KMS-11 (cell line): Measurements from ENCODE around the gene PAK1IP1.

Experiments
- H2AFZ ChIP-seq: fragments of 200-600 bp; sonication (generic); 2 replicates; pipeline ENCODE4 v1.6.1; 2016; ENCODE audit warnings: antibody characterized with exemption, mixed run types, low read depth
- H3K27ac ChIP-seq: fragments of 200-600 bp; sonication (generic); 2 replicates; pipeline ENCODE4 v1.6.1; 2016; ENCODE audit warnings: mild to moderate bottlenecking, mixed run types
- H3K27me3 ChIP-seq: fragments of 200-600 bp; sonication (generic); 2 replicates; pipeline ENCODE4 v1.6.1; 2017; ENCODE audit warnings: mild to moderate bottlenecking, low read depth, mixed run types, moderate library complexity; ENCODE audit not compliant: insufficient read depth
- H3K36me3 ChIP-seq: fragments of 200-600 bp; sonication (generic); 2 replicates; pipeline ENCODE4 v1.6.1; 2017; ENCODE audit warnings: mild to moderate bottlenecking, mixed run types; ENCODE audit not compliant: insufficient read depth
- H3K4me1 ChIP-seq: fragments of 200-600 bp; sonication (generic); 2 replicates; pipeline ENCODE4 v1.6.1; 2016; ENCODE audit warnings: mild to moderate bottlenecking, low read depth, mixed run types; ENCODE audit not compliant: poor library complexity, severe bottlenecking
- H3K4me2 ChIP-seq: fragments of 200-600 bp; sonication (generic); 2 replicates; pipeline ENCODE4 v1.7.0; 2016; ENCODE audit warnings: mild to moderate bottlenecking, mixed run types
- H3K4me3 ChIP-seq: fragments of 200-600 bp; sonication (generic); IDR thresholded peaks from 2 replicates; pipeline ENCODE4 v1.6.1; 2017; ENCODE audit warnings: low read depth, low read length, mixed read lengths; ENCODE audit not compliant: insufficient read depth
- H3K79me2 ChIP-seq: fragments of 200-600 bp; sonication (generic); 2 replicates; pipeline ENCODE4 v1.6.1; 2016; ENCODE audit warnings: low read depth, mixed run types; ENCODE audit not compliant: insufficient read depth
- H3K9ac ChIP-seq: fragments of 200-600 bp; sonication (generic); 2 replicates; pipeline ENCODE4 v1.6.1; 2016; ENCODE audit warnings: mild to moderate bottlenecking, mixed run types
- H4K20me1 ChIP-seq: fragments of 200-600 bp; sonication (generic); 2 replicates; pipeline ENCODE4 v1.6.1; 2016; ENCODE audit warnings: mild to moderate bottlenecking, mixed run types; ENCODE audit not compliant: insufficient read depth
- TF ChIP-seq, protein P1 (sequence below): fragments of 200-600 bp; sonication (generic); conservative IDR thresholded peaks from 2 replicates; pipeline ENCODE4 v1.6.1; 2017; ENCODE audit warnings: low read depth, mild to moderate bottlenecking, antibody characterized with exemption, low read length, moderate library complexity, mixed read lengths

Gene PAK1IP1

DNA sequence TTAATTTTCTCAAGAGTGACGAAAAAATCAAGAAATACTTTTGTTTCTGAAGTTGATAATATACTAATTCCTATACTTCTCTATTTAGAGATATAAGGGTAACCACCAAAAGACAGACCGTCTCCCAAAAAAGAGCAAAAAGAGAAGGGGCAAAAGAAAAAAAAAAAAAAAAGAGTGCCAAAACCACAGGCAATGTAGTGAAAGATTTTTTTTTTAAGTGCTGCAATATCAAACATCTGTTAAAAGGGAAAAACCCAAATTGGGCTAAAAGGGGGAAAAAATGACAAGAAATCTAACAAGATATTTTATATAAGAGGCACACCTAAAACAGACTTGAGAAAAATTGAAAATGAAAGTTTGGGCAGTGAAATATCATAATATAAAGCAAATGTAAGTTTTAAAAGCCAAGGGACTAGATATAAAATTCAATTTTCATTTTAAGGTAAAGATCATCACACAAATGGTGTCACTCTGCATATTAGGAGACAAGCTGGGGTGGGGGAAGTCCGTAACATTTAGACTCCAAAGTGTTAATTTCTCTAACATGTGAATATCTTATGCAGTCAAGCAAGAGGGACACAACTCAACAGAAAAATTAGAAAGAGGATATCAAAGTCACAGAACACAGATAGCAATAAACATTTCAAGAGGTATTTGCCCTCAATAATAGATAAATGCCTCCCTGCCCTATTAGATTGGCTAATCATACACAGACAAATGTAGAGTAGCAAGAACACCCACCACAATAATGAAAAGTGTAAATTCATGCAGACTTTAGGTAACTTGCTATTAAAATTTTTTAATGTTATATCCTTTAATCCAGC lies 9.5 kb upstream of the PAK1IP1 start:
- Histone ChIP-seq H2AFZ (no peak overlapping the region), H3K79me2 (no peaks in the 10 kb centered on the region), H4K20me1 (no peaks in the 10 kb centered on the region), H3K9ac (no peak overlapping the region), H3K4me3 (no peak overlapping the region), H3K27ac (no peak overlapping the region), H3K36me3 (no peaks in the 10 kb centered on the region), H3K4me1 (no peaks in the 10 kb centered on the region), H3K4me2 (no peak overlapping the region), H3K27me3 (no peaks in the 10 kb centered on the region)
- TF ChIP-seq, protein P1, sequence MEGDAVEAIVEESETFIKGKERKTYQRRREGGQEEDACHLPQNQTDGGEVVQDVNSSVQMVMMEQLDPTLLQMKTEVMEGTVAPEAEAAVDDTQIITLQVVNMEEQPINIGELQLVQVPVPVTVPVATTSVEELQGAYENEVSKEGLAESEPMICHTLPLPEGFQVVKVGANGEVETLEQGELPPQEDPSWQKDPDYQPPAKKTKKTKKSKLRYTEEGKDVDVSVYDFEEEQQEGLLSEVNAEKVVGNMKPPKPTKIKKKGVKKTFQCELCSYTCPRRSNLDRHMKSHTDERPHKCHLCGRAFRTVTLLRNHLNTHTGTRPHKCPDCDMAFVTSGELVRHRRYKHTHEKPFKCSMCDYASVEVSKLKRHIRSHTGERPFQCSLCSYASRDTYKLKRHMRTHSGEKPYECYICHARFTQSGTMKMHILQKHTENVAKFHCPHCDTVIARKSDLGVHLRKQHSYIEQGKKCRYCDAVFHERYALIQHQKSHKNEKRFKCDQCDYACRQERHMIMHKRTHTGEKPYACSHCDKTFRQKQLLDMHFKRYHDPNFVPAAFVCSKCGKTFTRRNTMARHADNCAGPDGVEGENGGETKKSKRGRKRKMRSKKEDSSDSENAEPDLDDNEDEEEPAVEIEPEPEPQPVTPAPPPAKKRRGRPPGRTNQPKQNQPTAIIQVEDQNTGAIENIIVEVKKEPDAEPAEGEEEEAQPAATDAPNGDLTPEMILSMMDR, result no peak

DNA sequence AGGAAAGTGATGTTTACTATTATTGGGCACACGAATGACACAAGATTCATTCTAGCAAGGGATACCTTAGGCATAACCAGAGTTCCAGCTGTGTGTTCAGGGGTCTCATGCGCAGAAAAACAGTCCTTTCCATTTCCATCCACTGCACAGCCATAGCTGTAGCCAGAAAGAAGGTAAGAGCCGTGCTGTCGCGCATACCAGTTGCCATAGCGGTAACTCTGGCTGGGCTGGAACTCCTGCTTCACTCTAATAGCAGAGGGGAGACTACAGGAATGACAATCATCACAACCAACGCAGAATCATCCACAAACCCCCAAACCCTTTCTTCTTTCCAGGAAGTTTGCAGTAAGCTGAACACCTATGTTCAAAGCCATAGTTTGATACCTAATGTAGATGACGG lies 7.9 kb upstream of the PAK1IP1 start:
- H3K4me2 ChIP-seq, result no peak overlapping the region
- no peaks in the 10 kb centered on the region for H3K27me3 ChIP-seq
- TF ChIP-seq, protein P1, result no peak
- no peak overlapping the region for H3K27ac ChIP-seq
- no peak overlapping the region for H3K9ac ChIP-seq
- H4K20me1 ChIP-seq, result no peaks in the 10 kb centered on the region
- H3K79me2 ChIP-seq, result no peaks in the 10 kb centered on the region
- H3K4me1 ChIP-seq, result no peaks in the 10 kb centered on the region
- no peak overlapping the region for H3K4me3 ChIP-seq
- no peak overlapping the region for H2AFZ ChIP-seq
- no peaks in the 10 kb centered on the region for H3K36me3 ChIP-seq

DNA sequence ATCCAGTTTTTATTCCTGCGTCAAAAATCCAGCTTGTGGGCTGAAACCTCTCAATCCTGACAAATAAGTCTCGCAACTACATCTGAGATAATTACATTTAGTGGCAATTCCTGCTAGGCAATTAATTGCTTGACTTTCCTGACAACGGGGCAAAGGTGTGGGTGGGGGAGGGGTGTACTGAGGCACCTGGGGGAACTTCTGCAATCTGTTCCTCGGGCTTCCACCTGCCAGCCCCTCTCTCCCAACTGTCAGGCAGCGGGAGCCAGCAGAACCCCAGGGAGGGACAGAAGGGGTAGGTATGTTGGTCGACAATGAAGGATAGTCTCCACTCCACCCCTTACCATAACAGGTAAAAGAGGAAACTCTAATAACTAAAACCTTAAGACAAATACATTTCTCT lies 7.2 kb upstream of the PAK1IP1 start:
- Histone ChIP-seq H3K27me3 (no peaks in the 10 kb centered on the region), H3K79me2 (no peaks in the 10 kb centered on the region), H3K36me3 (no peaks in the 10 kb centered on the region), H3K4me1 (no peaks in the 10 kb centered on the region), H3K27ac (no peak overlapping the region), H4K20me1 (no peaks in the 10 kb centered on the region), H3K4me3 (no peak overlapping the region), H3K4me2 (no peak overlapping the region), H3K9ac (no peak overlapping the region), H2AFZ (no peak overlapping the region)
- TF ChIP-seq, protein P1, result no peak

DNA sequence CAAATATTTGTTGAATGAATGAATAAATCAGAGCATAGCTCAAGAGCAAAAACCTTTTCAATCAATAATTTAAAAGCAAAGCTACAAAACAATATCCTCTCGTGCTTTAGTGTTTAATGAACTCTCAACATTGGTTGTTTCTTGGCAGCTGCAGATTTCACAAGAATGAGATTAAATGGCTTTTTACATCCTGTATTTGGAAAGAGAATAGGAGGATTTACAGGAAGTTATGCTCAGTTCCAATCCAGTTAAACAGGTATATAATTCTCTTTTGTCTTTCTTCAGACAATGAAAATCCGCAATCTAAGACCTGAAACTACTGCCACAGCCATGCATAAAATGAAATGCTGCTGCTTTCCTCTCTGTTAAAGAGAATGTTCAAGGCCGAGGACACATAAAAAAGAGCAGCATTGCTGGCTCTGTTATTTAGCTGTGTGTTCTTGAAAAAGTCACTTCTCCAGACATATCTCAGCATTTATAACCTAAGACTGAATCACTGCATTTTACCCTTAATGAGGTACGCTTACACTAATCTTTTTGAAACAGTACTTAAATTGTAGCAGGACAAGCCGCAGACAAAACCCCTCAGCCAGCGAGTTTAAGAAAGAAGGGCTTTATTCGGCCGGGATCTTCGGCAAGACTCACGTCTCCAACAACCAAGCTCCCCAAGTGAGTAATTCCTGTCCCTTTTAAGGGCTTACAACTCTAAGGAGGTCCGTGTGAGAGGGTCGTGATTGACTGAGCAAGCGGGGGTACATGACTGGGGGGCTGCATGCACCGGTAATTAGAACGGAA lies 3.9 kb upstream of the PAK1IP1 start:
- H3K9ac ChIP-seq, result no peak overlapping the region
- peaks cover 18% of the 10 kb centered on the region for H3K79me2 ChIP-seq
- TF ChIP-seq, protein P1, result no peak
- no peak overlapping the region for H3K27ac ChIP-seq
- no peak overlapping the region for H3K4me2 ChIP-seq
- H3K4me3 ChIP-seq, result no peak overlapping the region
- peaks cover 7% of the 10 kb centered on the region for H3K4me1 ChIP-seq
- H2AFZ ChIP-seq, result no peak overlapping the region
- H3K36me3 ChIP-seq, result no peaks in the 10 kb centered on the region
- no peaks in the 10 kb centered on the region for H3K27me3 ChIP-seq
- H4K20me1 ChIP-seq, result no peaks in the 10 kb centered on the region
